HCT116 (cell line): ENCODE measurements around the gene SCYGR7.

Source experiments
- EZH2 ChIP-seq: fragments of 200-600 bp; sonication (generic); IDR thresholded peaks from 2 replicates; pipeline ENCODE4 v1.6.1; 2017; ENCODE audit warnings: antibody characterized with exemption, mixed run types
- MAX ChIP-seq: IDR thresholded peaks from 2 replicates; pipeline ENCODE4 v1.6.1; 2012
- POLR2A ChIP-seq: IDR thresholded peaks from 2 replicates; pipeline ENCODE4 v1.7.0; 2011; ENCODE audit warnings: borderline replicate concordance; ENCODE audit not compliant: insufficient read depth, insufficient read length; ENCODE audit errors: extremely low read depth
- POLR2AphosphoS5 ChIP-seq: IDR thresholded peaks from 2 replicates; pipeline ENCODE4 v1.6.1; 2011; ENCODE audit warnings: mild to moderate bottlenecking, low read depth, low read length, moderate library complexity
- SIN3A ChIP-seq: IDR thresholded peaks from 2 replicates; pipeline ENCODE4 v1.6.1; 2012; ENCODE audit warnings: low read depth
- SP1 ChIP-seq: IDR thresholded peaks from 2 replicates; pipeline ENCODE4 v1.6.1; 2012; ENCODE audit warnings: low read depth
- SRF ChIP-seq: IDR thresholded peaks from 2 replicates; pipeline ENCODE4 v1.6.1; 2012; ENCODE audit warnings: low read depth
- ZNF274 ChIP-seq: fragments of 200-500 bp; sonication (Bioruptor generic); IDR thresholded peaks from 2 replicates; pipeline ENCODE4 v1.6.1; 2014; ENCODE audit warnings: mild to moderate bottlenecking, low read depth, low read length, inconsistent platforms
- TF ChIP-seq, protein P1 (sequence below), 3 experiments: fragments of 200-600 bp in 1 of 3; sonication (generic) in 1 of 3; IDR thresholded peaks in 2 of 3; conservative IDR thresholded peaks in 1 of 3; 2 replicates each; pipeline ENCODE4 v1.5.1; 2012 to 2017; ENCODE audit warnings: low read depth in 2 of 3, low read length in 2 of 3, antibody characterized with exemption in 1 of 3, borderline replicate concordance in 1 of 3, control low read depth in 1 of 3, mild to moderate bottlenecking in 1 of 3, mixed read lengths in 1 of 3, mixed run types in 1 of 3, moderate library complexity in 1 of 3; ENCODE audit not compliant: insufficient read depth in 1 of 3

DNA sequence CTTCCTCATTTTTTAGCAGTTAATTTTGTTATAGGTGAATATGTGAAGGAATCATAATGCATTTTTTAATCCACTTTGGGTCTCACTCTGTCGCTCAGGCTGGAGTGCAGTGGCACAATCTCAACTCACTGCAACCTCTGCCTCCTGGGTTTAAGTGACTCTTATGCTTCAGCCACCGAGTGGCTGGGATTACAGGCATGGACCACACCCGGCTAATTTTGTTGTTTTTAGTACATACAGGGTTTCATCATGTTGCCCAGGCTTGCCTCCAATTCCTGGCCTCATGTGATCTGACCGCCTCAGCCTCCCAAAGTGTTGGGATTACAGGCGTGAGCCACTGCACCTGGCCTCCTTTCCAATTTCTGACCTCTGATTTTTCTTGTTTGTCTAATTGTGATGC is 43.9 kb upstream of the SCYGR7 start:
- TF ChIP-seq POLR2A (no peak), SRF (no peak), SIN3A (no peak), POLR2AphosphoS5 (no peak), ZNF274 (no peak), SP1 (no peak), EZH2 (no peak), MAX (no peak)
- TF ChIP-seq, protein P1, sequence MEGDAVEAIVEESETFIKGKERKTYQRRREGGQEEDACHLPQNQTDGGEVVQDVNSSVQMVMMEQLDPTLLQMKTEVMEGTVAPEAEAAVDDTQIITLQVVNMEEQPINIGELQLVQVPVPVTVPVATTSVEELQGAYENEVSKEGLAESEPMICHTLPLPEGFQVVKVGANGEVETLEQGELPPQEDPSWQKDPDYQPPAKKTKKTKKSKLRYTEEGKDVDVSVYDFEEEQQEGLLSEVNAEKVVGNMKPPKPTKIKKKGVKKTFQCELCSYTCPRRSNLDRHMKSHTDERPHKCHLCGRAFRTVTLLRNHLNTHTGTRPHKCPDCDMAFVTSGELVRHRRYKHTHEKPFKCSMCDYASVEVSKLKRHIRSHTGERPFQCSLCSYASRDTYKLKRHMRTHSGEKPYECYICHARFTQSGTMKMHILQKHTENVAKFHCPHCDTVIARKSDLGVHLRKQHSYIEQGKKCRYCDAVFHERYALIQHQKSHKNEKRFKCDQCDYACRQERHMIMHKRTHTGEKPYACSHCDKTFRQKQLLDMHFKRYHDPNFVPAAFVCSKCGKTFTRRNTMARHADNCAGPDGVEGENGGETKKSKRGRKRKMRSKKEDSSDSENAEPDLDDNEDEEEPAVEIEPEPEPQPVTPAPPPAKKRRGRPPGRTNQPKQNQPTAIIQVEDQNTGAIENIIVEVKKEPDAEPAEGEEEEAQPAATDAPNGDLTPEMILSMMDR (IDR thresholded peaks at IDR 0.05 in 2 of 3, conservative IDR thresholded peaks at IDR 0.05 in 1 of 3; ENCODE audit: borderline replicate concordance in 1 of 3, insufficient read depth in 1 of 3, low read depth in 2 of 3, low read length in 2 of 3), result no peak
